Measurements from ENCODE around the gene SLC44A1.

The SLC44A1 gene

DNA sequence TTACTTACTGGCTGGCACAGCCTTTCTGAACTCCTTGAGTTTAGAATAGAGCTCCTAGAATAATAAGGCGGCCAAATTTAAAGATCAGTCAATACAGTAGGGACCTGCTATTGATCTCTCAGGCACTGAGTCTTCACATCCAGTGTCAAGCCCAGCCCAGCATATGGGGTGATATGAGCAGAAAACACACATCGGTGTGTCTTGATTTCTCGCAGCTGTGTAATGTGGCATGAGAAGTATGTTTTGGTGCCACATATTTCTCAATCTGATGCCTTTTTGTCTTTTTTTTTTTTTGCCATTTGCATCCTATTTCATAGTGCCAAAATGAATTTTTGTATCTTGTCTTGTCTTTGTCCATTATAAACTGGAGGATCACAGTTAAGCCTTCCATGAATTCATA is 152.0 kb downstream of the SLC44A1 start:
- no peak for DNase-seq (ENCODE audit: low read depth)

DNA sequence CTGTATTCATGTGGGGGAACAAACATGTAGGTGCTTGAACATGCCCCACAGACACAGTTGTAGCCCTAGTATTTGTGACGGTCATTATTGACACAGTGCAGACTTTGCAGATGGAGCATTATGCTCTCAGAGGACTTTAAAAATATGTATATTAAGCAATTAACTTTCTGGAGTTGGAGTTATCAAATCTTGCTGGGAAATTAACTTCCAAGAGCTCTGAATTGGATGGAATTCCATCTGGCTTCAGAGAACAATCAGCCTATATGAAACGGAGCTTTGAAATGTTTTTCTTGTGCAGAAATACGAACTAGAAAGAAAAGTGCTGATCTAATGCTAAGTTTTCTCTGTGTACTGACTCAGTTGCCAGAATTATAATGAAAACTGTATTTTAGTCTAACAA is 152.4 kb downstream of the SLC44A1 start:
- DNase-seq (ENCODE audit: low read depth): no peak

DNA sequence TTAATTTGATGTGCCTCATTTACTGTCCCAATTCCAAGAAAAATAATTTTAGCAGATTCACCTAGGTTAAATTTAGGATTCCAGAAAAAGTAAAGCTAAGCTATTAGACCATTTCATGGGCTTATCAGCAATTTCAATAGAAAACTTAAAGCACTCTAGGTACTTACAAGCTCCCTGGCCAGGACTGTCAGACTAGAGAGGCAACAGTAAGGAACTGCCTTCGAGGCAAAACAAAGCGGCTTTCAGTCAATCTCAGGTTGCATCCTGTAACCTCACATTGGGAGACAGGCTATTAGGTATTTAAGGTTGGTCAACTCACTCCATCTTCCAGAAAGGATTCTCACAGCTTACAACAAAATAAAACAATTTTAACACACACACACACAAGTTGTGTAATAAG is 154.7 kb downstream of the SLC44A1 start:
- DNase-seq (ENCODE audit: low read depth): no peak

DNA sequence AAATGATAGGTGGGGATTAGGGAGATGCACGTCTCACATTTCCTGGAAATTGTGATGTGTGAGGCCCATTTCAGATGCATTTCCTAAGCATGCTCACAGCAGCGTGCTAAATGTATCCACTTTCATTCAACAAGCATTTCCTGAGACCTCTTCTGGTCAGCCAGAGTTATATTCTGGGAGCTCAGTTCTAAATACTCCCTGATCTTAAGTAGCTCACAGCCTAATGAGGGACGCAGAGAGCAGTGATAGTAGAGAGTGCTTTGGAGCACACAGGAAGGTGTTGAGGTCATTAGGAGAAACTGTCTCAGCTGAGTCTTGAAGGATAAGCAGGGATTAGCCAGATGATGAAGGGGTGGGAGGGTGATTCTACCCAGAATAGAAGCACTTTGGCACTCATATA is 157.2 kb downstream of the SLC44A1 start:
- DNase-seq (ENCODE audit: low read depth): no peak

DNA sequence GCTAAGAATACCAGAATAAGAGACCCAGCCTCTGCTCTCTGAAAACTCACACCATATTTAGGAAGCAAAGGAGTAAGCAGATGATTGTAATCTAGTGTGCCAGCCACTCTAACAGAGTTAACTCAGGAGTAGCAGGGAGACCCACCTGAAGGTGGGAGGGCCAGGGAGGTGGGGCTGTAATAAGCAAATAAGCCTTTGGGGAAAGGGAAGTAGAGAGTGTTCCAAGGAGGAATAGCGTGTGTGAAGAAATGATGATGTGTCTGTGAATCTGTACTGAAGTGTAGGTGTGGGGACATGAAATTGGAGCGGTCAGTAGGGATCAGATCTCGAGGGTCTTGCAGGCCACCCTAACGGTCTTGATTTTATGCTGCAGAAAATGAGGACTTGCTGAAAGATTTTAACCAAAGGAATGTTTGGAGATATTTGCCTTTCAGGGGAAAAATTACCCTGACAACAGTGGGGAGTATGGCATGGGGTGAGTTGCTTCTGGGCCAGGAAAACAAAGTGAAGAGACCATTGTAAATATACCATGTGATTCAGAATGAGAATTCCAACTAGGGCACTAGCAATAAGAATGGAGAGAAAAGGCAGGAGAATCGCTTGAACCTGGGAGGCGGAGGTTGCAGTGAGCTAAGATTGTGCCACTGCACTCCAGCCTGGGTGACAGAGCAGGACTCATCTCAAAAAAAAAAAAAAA is 159.2 kb downstream of the SLC44A1 start:
- no peak for DNase-seq (ENCODE audit: low read depth)

DNA sequence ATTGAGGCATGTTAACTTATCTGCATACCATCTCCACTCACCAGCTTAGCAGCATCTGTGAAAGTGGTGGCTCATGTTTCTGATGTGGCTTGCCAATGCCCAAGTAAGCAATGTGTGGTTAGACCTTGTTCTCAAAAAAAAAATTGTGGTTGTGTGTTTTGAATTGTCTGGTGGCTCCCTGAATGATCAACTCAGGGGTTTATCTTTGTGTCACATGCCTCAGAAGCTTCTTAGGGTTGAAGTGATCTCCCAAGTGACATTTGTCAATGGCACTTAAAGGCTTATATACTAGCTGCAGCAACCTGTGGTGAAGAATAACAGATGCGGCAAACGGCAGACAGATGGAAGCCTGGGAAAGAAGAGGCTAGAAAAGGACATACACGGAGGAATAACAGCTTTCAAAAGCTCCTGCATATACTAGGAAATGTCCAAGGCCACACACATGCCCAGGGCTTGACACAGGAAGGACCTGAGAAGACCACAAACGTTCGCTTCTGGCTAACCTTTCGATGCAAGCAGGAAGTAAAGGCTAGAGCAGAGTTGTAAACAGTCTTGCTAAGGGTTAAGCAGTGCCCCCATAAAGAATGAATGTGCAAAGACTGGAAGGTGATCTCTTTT is 161.2 kb downstream of the SLC44A1 start:
- DNase-seq (ENCODE audit: low read depth): peak; percentile 9

DNA sequence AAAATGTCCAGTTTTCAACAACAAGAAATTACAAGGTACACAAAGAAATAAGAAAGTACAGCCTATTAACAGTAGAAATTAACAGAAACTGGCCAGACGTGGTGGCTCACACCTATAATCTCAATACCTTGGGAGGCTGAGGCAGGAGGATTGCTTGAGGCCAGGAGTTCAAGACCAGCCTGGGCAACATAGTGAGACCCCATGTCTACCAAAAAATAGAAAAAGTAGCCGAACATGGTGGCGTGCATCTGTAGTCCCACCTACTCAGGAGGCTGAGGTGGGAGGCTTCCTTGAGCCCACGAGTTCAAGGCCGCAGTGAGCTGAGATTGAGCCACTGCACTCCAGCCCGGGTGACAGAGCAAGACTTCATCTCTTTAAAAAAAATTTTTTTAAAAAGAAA is 161.9 kb downstream of the SLC44A1 start:
- no peak for DNase-seq (ENCODE audit: low read depth)

DNA sequence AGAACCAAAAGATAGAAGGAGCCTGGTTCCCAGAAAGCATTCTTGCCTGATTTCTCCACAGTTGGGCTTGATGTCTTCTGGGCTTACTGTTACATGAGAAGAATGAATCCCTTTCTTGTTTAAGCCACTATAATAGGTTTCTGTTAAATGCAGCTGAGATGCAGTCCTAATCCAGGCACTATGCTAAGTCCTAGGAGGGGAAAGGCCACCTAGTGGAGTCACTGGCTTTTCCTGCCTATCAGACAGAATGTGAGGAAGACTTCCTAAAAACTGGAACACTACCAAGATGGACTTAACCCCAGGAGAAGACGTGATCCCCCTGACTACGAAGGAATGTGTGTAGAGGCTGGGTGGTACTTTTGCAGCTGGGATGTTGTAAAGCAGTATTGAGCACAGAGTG is 169.1 kb downstream of the SLC44A1 start:
- DNase-seq (ENCODE audit: low read depth): no peak

DNA sequence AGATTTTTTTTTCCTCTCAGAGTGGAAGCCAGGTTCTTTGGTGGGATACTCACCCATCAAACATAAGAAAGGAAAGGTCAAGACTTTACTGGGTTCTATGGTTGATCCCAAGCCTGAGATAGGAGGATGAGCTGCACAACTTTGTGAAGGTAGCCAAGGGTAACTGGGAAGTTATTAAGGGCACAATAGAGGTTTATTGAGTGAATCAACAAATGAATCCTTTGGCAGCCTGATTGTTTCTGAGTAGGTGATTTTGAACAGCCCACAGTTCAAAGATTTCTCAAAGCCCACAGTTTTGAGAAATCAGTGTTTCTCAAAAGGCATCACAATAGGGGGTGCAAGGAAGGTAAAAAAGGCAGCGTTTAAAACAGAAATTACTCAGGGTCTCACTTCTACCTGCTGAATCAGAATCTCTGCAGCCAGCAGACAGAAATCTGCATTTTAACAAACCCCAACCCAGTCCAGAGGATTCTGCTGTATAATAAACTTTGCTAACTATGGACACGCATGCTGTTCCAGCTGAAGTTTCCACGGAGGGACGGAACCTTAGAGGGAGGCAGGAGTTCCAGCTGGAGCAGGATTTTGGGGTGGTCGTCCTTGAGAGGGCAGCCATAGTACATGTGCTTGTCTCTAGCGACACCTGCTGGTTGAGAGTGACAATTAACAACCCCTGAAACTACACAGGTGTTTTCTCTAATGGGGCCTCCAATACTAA is 170.7 kb downstream of the SLC44A1 start:
- DNase-seq (ENCODE audit: low read depth): peak; percentile 21

DNA sequence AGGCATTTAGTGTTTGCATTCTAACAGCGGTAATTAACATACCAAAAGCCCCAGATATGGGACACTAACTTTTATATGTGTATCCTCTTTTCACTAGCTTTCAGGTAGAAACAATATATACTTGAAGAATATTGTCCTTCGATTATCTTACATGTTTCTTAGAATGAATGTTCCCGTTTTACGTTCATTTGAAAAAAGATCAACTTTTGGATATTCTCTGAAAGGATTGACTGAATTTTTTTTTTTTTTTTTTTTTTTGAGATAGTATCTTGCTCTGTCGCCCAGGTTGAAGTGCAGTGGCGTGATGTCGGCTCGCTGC is 171.2 kb downstream of the SLC44A1 start:
- DNase-seq (ENCODE audit: low read depth): no peak

DNA sequence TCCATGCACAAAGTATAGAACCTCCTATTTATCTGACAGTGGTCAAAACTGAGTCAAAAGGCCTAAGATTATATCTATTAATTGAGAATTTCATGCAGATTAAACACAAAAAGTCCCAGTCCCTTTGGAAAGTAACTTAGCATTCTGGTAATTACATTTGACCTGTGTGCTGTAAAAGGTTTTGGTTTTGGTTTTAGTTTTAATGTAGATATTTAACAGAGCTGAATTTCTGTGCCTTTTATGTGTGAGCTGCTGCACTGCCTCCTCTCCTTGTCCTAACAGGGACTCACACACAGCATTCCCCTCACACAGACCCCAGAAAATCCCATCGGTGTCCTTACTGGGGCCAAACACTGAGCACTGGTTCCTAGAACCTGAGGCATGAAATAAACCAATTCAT is 172.4 kb downstream of the SLC44A1 start:
- no peak for DNase-seq (ENCODE audit: low read depth)

DNA sequence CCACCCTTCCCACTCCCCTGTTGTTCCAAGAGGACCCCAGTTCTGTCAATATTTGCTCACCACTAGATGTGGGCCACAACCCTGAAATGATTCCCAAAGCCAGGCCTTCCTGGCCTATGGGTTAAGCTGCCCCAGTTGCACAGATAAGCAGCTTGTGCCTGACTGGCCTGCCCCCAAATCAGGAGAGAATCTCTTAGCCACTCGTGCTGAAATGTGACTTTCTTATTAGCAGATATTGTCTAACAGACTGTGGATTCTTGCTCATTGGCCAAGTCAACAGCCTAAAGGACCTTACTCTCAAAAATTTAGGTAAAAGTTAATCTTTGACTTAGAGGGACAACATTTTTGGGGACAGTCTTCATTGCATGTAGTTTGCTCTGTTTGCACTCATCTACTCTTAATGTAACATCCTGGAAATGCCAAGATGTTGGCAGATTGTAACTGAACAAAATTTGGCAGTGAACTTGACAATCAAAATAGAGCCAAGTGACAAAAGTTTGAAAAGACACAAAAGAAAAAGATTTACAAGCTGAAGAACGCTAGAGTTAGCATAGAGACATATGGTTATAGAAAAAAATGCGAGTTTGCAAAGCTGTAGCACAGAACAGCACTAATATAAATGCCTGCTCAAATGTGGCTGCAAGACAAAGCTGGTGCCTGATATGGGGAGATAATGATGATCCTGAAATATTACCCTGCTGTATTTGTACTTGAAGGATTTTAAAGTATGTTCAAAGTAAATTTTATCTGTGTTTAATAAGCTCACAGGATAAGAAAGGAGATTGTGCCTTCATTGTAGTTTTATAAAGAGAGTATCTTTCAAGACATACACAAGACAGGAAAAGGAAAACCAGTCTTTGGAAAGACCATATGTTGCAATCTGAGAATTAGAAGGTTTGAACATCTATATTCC is 174.4 kb downstream of the SLC44A1 start:
- DNase-seq (ENCODE audit: low read depth): no peak

DNA sequence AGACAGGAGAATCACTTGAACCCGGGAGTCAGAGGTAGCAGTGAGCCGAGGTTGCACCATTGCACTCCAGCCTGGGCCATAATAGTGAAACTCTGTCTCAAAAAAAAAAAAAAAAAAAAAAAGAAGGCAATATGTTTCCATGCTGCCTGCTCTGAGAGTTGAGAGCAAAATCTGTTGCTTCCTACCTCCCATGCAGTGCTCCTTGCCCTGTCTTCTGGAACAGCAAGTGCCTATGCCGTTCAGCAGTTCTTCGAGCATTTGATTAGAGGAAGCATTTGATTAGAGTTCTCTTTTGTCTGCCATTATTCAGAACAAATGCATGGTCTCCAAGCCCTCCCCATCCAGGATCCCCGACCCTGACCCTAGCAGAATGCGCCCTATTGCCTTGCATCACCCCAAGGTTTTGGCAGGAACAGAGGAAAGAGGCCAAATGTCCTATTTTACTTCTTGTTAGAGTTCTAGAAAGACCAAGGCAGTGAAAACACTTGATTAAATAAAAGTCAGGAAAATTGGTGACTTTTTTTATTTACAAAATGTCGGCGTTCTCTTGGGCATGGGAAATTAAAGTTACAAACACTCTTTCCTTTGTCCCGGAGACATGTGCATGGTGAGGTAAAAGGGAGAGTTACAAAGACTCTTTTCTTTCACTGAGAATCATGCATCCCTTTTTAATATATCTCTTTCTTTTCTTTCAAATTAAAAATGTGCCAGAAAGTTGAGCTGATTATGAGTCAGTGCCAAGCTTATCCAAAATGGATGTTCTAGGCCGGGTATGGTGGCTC is 175.6 kb downstream of the SLC44A1 start:
- DNase-seq (ENCODE audit: low read depth): no peak

DNA sequence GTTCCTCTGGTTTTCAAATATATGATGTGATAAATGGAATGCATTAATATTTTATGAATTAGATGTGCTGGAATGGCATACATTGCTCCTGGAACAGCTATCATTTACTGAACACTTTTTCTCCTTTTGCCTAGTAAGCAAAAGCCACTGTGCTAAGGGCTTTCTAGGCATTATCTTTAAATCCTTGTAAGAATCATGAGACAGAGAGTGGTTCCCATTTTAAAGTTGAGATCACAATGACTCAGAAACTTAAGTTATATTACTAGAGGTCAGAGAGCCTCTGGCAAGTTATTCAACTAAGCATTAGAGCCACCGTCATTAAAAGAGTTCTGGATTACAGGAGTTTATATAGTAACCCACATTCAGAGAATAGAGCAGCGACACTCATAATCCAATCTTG is 176.7 kb downstream of the SLC44A1 start:
- no peak for DNase-seq (ENCODE audit: low read depth)

DNA sequence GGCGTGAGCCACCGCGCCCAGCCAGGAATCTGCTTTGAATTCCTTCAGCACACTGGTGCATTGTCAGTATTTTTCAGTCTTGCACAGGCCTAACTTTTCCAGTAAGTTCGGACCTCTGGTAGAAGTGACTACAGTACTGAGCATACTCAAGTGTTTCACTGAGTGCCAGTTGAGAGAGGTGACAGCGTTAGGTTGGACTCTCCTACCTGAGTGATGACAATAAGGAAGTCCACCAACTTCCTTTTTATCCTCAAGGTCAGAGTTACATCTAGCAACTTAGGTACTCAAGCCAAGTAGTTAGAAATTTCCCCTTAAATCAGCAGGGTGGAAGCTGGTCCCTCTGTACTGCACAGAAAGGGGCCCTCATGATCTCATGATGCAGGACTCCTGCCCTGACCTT is 177.4 kb downstream of the SLC44A1 start:
- DNase-seq (ENCODE audit: low read depth): no peak

DNA sequence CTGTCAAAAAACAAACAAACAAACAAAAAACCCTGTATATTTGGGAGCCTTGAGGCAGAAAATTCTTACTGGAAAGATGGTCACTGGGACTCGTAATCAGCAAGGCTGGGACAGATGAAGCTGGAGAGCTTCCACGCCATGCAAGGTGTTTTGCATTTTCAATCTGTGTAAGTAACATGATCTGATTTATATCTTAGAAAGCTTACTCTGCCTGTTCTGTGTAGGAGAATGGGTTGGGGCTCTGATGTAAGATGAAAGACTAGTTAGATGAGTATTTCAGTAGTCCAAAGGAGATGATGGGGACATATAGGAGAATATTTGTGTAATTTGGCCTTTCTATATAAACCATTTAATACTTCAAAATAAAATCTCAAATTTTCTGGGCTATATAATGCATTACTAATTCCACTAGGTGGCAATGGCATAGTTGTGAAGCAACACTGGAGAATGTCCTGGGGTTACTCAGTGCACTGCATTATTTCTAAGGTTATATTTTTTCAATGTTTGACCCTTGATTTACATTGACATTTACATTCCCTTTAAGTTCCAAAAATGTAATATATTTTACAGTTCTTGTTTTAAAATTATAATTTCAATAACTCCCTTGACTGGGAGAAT is 181.5 kb downstream of the SLC44A1 start:
- no peak for DNase-seq (ENCODE audit: low read depth)

DNA sequence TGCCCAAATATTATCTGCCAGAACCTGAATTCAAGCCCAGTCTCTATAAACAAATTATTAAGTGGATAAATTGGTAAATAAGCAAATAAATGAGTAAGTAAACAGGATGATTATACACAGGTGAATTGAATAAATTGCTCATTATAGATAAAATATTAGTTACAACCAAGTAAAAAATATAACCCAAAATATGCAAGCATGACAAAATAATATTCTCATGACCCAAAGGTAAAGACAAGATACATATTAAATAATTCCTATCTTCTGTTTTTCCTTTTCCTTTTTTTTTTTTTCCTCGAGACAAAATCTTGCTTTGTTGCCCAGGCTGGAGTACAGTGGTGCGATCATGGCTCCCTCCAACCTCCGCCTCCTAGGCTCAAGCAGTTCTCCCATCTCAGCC is 182.2 kb downstream of the SLC44A1 start:
- DNase-seq (ENCODE audit: low read depth): no peak

DNA sequence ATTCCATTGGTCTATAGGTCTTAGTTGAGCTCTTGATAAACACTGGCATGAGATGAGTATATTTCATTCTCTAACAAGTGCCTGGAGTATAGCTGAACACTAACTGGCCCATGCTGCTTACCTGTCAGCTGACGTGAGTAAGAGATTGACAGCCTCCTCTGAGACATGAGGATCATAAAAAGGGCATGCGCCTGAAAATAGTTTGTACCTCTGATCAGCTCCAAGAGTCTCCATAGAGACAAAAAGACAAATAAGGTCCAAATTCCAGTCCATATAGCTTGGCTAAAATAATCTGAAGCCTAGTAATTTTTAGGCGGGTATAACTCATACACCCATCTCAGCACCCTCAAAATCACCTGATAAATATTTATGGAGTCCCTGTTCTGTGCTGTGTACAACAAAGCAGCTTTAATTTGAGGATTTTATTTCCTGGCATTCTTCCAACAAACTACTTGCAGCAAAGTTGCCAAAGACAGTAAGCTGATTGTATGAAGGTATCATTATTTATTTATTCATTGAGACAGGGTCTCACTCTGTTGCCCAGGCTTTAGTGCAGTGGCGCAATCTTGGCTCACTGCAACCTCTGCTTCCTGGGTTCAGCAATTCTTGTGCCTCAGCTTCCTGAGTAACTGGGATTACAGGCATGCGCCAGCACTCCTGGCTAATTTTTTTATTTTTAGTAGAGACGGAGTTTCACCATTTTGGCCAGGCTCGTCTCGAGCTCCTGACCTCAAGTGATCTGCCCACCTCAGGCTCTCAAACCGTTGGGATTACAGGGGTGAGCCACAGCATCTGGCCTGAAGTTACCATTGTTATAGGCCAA is 187.2 kb downstream of the SLC44A1 start:
- DNase-seq (ENCODE audit: low read depth): no peak

DNA sequence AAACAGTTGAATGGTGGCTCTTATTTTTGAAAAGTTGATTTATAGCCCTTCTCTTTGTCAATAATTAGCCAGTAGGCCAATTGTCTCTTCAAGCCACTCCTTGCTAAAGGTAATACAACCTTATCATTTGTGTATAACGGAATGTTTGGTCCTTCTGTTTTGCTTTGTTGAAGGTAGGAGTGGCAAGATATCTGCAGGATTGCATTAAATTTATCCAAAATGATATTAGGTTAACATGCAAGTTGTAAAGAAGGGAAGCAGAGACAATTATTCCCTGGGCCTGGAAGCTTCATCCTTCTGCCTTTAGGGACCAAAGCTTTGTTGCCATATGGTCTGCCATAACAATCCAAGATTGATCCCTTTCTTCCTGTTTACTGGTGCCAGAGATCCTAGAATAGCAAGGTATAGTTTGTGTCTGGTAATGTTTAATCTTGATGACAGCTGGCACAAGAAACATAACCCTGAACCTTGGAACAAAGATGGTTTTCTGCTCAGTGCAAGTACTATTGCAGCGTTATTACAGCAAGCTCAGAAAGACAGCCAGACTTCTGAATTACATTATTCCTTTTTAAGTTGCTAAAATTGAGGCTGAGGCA is 187.9 kb downstream of the SLC44A1 start:
- no peak for DNase-seq (ENCODE audit: low read depth)

DNA sequence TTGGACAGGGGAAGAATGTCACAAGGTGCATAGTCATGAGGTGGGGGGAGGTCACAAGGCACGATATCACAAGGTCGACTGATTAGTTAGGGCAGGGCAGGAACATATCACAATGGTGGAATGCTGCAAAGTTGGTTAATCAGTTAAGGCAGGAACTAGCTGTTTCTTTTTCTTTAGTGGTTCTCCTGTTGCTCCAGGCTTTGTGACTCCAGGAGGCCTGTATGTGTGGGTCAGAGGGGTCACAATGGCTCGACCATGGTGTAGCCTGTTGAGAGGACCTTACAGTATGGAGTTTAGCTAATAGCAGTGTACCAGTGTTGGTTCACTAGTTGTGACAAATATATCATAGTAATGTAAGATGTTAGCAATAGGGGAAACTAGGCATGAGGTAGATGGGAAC is 191.0 kb downstream of the SLC44A1 start:
- no peak for DNase-seq (ENCODE audit: low read depth)
